Measurements from ENCODE around the gene SH3RF1. TPM values are rescaled to one million over a fixed set of nuclear protein-coding genes. Genes with fewer than 3 reads are reported as not detected.

Gene SH3RF1
- polyA plus RNA-seq, 3 donors from 2014 or later, result 0.22 to 1.1 TPM; not detected in 1

GRCh38 chr4:169121861-169122382 is 148.8 kb downstream of the SH3RF1 start:
- Mint-ChIP-seq H3K9me3 (no peaks in the 10 kb centered on the region), H3K27me3 (ENCODE audit: low read depth in 3 of 3) (peaks cover 0 to 11% (median 0%) of the 10 kb centered on the region in 3 donors), H3K27ac (no peak overlapping the region), H3K4me3 (no peak overlapping the region), H3K4me1 (no peaks in the 10 kb centered on the region), H3K36me3 (no peaks in the 10 kb centered on the region)
- no peak for DNase-seq

GRCh38 chr4:169120624-169121023 is 150.1 kb downstream of the SH3RF1 start:
- no peak overlapping the region for H3K27ac Mint-ChIP-seq
- H3K27me3 Mint-ChIP-seq (ENCODE audit: low read depth in 3 of 3), result peaks cover 0 to 11% (median 0%) of the 10 kb centered on the region in 3 donors
- no peaks in the 10 kb centered on the region for H3K9me3 Mint-ChIP-seq
- no peak for DNase-seq
- H3K36me3 Mint-ChIP-seq, result no peaks in the 10 kb centered on the region
- H3K4me3 Mint-ChIP-seq, result no peak overlapping the region
- H3K4me1 Mint-ChIP-seq, result no peaks in the 10 kb centered on the region

GRCh38 chr4:169119536-169119935 is 151.2 kb downstream of the SH3RF1 start:
- Mint-ChIP-seq H3K27ac (no peak overlapping the region), H3K4me1 (no peaks in the 10 kb centered on the region), H3K27me3 (ENCODE audit: low read depth in 3 of 3) (peaks cover 0 to 11% (median 0%) of the 10 kb centered on the region in 3 donors), H3K9me3 (no peaks in the 10 kb centered on the region), H3K4me3 (no peak overlapping the region), H3K36me3 (no peaks in the 10 kb centered on the region)
- DNase-seq, result no peak

- no peaks in the 10 kb centered on the region for H3K9me3 Mint-ChIP-seq
- H3K27me3 Mint-ChIP-seq (ENCODE audit: low read depth in 3 of 3), result peaks cover 0 to 8% (median 0%) of the 10 kb centered on the region in 3 donors
- no peak overlapping the region for H3K4me3 Mint-ChIP-seq
- no peak overlapping the region for H3K27ac Mint-ChIP-seq
- DNase-seq, result no peak
- H3K36me3 Mint-ChIP-seq, result no peaks in the 10 kb centered on the region
- no peaks in the 10 kb centered on the region for H3K4me1 Mint-ChIP-seq
These were observed 153.1 kb downstream of the SH3RF1 start for GRCh38 chr4:169117591-169118081.

GRCh38 chr4:169116270-169116901 is 154.4 kb downstream of the SH3RF1 start:
- no peak overlapping the region for H3K27ac Mint-ChIP-seq
- no peak for DNase-seq
- H3K27me3 Mint-ChIP-seq (ENCODE audit: low read depth in 3 of 3), result no peaks in the 10 kb centered on the region
- no peaks in the 10 kb centered on the region for H3K4me1 Mint-ChIP-seq
- H3K36me3 Mint-ChIP-seq, result no peaks in the 10 kb centered on the region
- H3K9me3 Mint-ChIP-seq, result no peaks in the 10 kb centered on the region
- H3K4me3 Mint-ChIP-seq, result no peak overlapping the region

- Mint-ChIP-seq H3K27me3 (ENCODE audit: low read depth in 3 of 3) (no peaks in the 10 kb centered on the region), H3K36me3 (no peaks in the 10 kb centered on the region), H3K4me3 (no peak overlapping the region), H3K4me1 (no peaks in the 10 kb centered on the region), H3K27ac (no peak overlapping the region), H3K9me3 (no peaks in the 10 kb centered on the region)
- DNase-seq, result no peak
These were observed 154.9 kb downstream of the SH3RF1 start for GRCh38 chr4:169115897-169116254.

GRCh38 chr4:169115144-169115896 is 155.4 kb downstream of the SH3RF1 start:
- H3K9me3 Mint-ChIP-seq, result no peaks in the 10 kb centered on the region
- no peaks in the 10 kb centered on the region for H3K27me3 Mint-ChIP-seq (ENCODE audit: low read depth in 3 of 3)
- no peak overlapping the region for H3K4me3 Mint-ChIP-seq
- H3K4me1 Mint-ChIP-seq, result no peaks in the 10 kb centered on the region
- DNase-seq, result no peak
- no peak overlapping the region for H3K27ac Mint-ChIP-seq
- no peaks in the 10 kb centered on the region for H3K36me3 Mint-ChIP-seq

- no peaks in the 10 kb centered on the region for H3K4me1 Mint-ChIP-seq
- no peak overlapping the region for H3K27ac Mint-ChIP-seq
- H3K9me3 Mint-ChIP-seq, result no peaks in the 10 kb centered on the region
- no peaks in the 10 kb centered on the region for H3K36me3 Mint-ChIP-seq
- H3K27me3 Mint-ChIP-seq (ENCODE audit: low read depth in 3 of 3), result no peaks in the 10 kb centered on the region
- no peak overlapping the region for H3K4me3 Mint-ChIP-seq
- DNase-seq, result no peak
These were observed 156.3 kb downstream of the SH3RF1 start for GRCh38 chr4:169114341-169114974.

- Mint-ChIP-seq H3K9me3 (no peaks in the 10 kb centered on the region), H3K27ac (no peak overlapping the region), H3K27me3 (ENCODE audit: low read depth in 3 of 3) (no peaks in the 10 kb centered on the region), H3K4me1 (no peaks in the 10 kb centered on the region), H3K4me3 (no peak overlapping the region), H3K36me3 (no peaks in the 10 kb centered on the region)
- DNase-seq, result no peak
These were observed 160.1 kb downstream of the SH3RF1 start for GRCh38 chr4:169110633-169111032.

- no peak for DNase-seq
- Mint-ChIP-seq H3K27ac (no peak overlapping the region), H3K27me3 (ENCODE audit: low read depth in 3 of 3) (no peaks in the 10 kb centered on the region), H3K9me3 (no peaks in the 10 kb centered on the region), H3K4me3 (no peak overlapping the region), H3K36me3 (no peaks in the 10 kb centered on the region), H3K4me1 (no peaks in the 10 kb centered on the region)
These were observed 161.6 kb downstream of the SH3RF1 start for GRCh38 chr4:169109035-169109675.

GRCh38 chr4:169108303-169108702 is 162.5 kb downstream of the SH3RF1 start:
- H3K9me3 Mint-ChIP-seq, result no peaks in the 10 kb centered on the region
- no peak overlapping the region for H3K4me3 Mint-ChIP-seq
- H3K36me3 Mint-ChIP-seq, result peaks cover 0 to 3% (median 0%) of the 10 kb centered on the region in 3 donors
- H3K27ac Mint-ChIP-seq, result no peak overlapping the region
- H3K27me3 Mint-ChIP-seq (ENCODE audit: low read depth in 3 of 3), result no peaks in the 10 kb centered on the region
- DNase-seq, result no peak
- H3K4me1 Mint-ChIP-seq, result no peaks in the 10 kb centered on the region

- H3K9me3 Mint-ChIP-seq, result no peaks in the 10 kb centered on the region
- DNase-seq, result no peak
These were observed 163.2 kb downstream of the SH3RF1 start for GRCh38 chr4:169107528-169107927.

GRCh38 chr4:169106696-169107229 is 164.0 kb downstream of the SH3RF1 start:
- H3K4me1 Mint-ChIP-seq, result no peaks in the 10 kb centered on the region
- H3K9me3 Mint-ChIP-seq, result no peaks in the 10 kb centered on the region
- no peak overlapping the region for H3K4me3 Mint-ChIP-seq
- H3K27ac Mint-ChIP-seq, result no peak overlapping the region
- H3K36me3 Mint-ChIP-seq, result peaks cover 0 to 3% (median 0%) of the 10 kb centered on the region in 3 donors
- DNase-seq, result no peak
- no peaks in the 10 kb centered on the region for H3K27me3 Mint-ChIP-seq (ENCODE audit: low read depth in 3 of 3)

More at GRCh38 chr4:169107528-169107927, 163.2 kb downstream of the SH3RF1 start:
- H3K36me3 Mint-ChIP-seq, result peaks cover 0 to 3% (median 0%) of the 10 kb centered on the region in 3 donors
- H3K27ac Mint-ChIP-seq, result no peak overlapping the region
- H3K27me3 Mint-ChIP-seq (ENCODE audit: low read depth in 3 of 3), result no peaks in the 10 kb centered on the region
- no peak overlapping the region for H3K4me3 Mint-ChIP-seq
- no peaks in the 10 kb centered on the region for H3K4me1 Mint-ChIP-seq

Data from immature natural killer cell (primary cell).